Panc1 (cell line): Measurements from ENCODE around the gene PLEKHD1. TPM values are rescaled to one million over a fixed set of nuclear protein-coding genes. Genes with fewer than 3 reads are reported as not detected.
A peak's percentile ranks its signal among the peaks of the same experiment; 100 is the strongest.

ENCODE experiments used
- ATAC-seq: fragments of 200-7000 bp; cut with Tn5 transposase; 2 replicates; pipeline ENCODE4 v1.9.1; 2020; ENCODE audit warnings: mild to moderate bottlenecking, moderate library complexity
- Bru-seq: library from RNA; stranded (reverse); fragments of 400-500 nt; gene quantifications from one replicate; lab custom pipeline; 2021; lab: Mats Ljungman, UMichigan
- BruChase-seq, 2 experiments: library from RNA; stranded (reverse); fragments of 400-500 nt; gene quantifications; one replicate each; lab custom pipeline; 2021; lab: Mats Ljungman, UMichigan
- BruUV-seq: library from RNA; stranded (reverse); fragments of 400-500 nt; replicated peaks from 2 replicates; lab custom pipeline; 2021; lab: Mats Ljungman, UMichigan
- CTCF ChIA-PET: fragments of 300-600 bp; sonication (Branson Sonifier 250); formaldehyde crosslinking; loops from one replicate; lab custom pipeline; 2022; ENCODE audit warnings: antibody characterized with exemption; lab: Charles Lee
- POLR2A ChIA-PET: fragments of 300-600 bp; sonication (Branson Sonifier 250); formaldehyde crosslinking; loops from one replicate; lab custom pipeline; 2022; ENCODE audit warnings: antibody characterized with exemption; lab: Charles Lee
- DNase-seq: peaks from one replicate; pipeline ENCODE4 v3.0.0-alpha.2; 2010; ENCODE audit warnings: low read depth, low spot score
- H3K27ac ChIP-seq: 2 replicates; pipeline ENCODE4 v1.5.1; 2011; ENCODE audit warnings: mild to moderate bottlenecking, low read length, inconsistent platforms
- H3K27me3 ChIP-seq: fragments of 200-500 bp; sonication (Bioruptor generic); 2 replicates; pipeline ENCODE4 v1.6.0; 2014; ENCODE audit warnings: low read length, inconsistent platforms; ENCODE audit not compliant: control insufficient read depth, insufficient read depth
- H3K36me3 ChIP-seq: fragments of 200-500 bp; sonication (Bioruptor generic); 2 replicates; pipeline ENCODE4 v1.5.1; 2014; ENCODE audit warnings: inconsistent platforms, mild to moderate bottlenecking, low read length, moderate library complexity; ENCODE audit not compliant: control insufficient read depth, insufficient read depth
- H3K4me1 ChIP-seq: 2 replicates; pipeline ENCODE4 v1.5.1; 2011; ENCODE audit warnings: inconsistent platforms, mild to moderate bottlenecking, low read length, moderate library complexity; ENCODE audit not compliant: control insufficient read depth, insufficient read depth
- H3K4me3 ChIP-seq, 2 experiments: 2 replicates each; pipeline ENCODE4 v1.5.1; 2011 to 2012; ENCODE audit warnings: low read depth in 2 of 2, low read length in 2 of 2, mild to moderate bottlenecking in 2 of 2, inconsistent platforms in 1 of 2, moderate library complexity in 1 of 2
- H3K9me3 ChIP-seq: fragments of 200-500 bp; sonication (Bioruptor generic); 2 replicates; pipeline ENCODE4 v1.5.1; 2014; ENCODE audit warnings: low read depth, mild to moderate bottlenecking, inconsistent platforms, low read length, moderate library complexity; ENCODE audit not compliant: control insufficient read depth, insufficient read depth
- CTCF ChIP-seq: fragments of 450-650 bp; IDR thresholded peaks from 2 replicates; pipeline ENCODE4 v1.5.1; 2017; ENCODE audit warnings: mild to moderate bottlenecking
- POLR2AphosphoS5 ChIP-seq: IDR thresholded peaks from 2 replicates; pipeline ENCODE4 v1.6.1; 2012; ENCODE audit warnings: mild to moderate bottlenecking, low read depth, low read length, moderate library complexity
- REST ChIP-seq, 2 experiments: IDR thresholded peaks; 2 replicates each; pipeline ENCODE4 v1.6.1; 2011 to 2012; ENCODE audit warnings: low read depth in 2 of 2, control low read depth in 1 of 2, low read length in 1 of 2, mild to moderate bottlenecking in 1 of 2, moderate library complexity in 1 of 2; ENCODE audit not compliant: insufficient read depth in 1 of 2
- SIN3A ChIP-seq: IDR thresholded peaks from 2 replicates; pipeline ENCODE4 v1.6.1; 2012; ENCODE audit warnings: low read depth, mild to moderate bottlenecking, low read length, moderate library complexity, borderline replicate concordance; ENCODE audit not compliant: insufficient read depth
- TCF7L2 ChIP-seq: IDR thresholded peaks from 2 replicates; pipeline ENCODE4 v1.6.1; 2011; ENCODE audit warnings: mild to moderate bottlenecking, low read depth, low read length, inconsistent platforms
- in situ Hi-C: cut with HindIII; loops from 2 replicates; pipeline ENCODE4 v1.10.0; 2016; ENCODE audit warnings: low sequenced_read_pairs, low pct_unique_long_range_greater_than_20kb
- intact Hi-C: fragments of 100-400 bp; cut with micrococcal nuclease; formaldehyde crosslinking; loops from one replicate; pipeline ENCODE4 v1.10.0; 2022; ENCODE audit not compliant: unreplicated experiment
- long read RNA-seq: library from polyadenylated mRNA; unstranded; transcript quantifications from one replicate; pipeline ENCODE4 v2.0.0, GENCODE V29; 2021; ENCODE audit not compliant: unreplicated experiment
- polyA plus RNA-seq: library from polyadenylated mRNA; unstranded; fragments of >200 nt; gene quantifications from one replicate; pipeline ENCODE4 v1.2.1, GENCODE V29; 2012; ENCODE audit warnings: missing spikeins; ENCODE audit not compliant: insufficient read length
- total RNA-seq: library from RNA; stranded (reverse); gene quantifications from one replicate; pipeline ENCODE4 v1.2.1, GENCODE V29; 2021; ENCODE audit not compliant: unreplicated experiment

PLEKHD1 gene
- 0.08 TPM for total RNA-seq
- 0.10 TPM for polyA plus RNA-seq
- percentile 23 among the genes with signal in this experiment for Bru-seq, nascent RNA
- BruChase-seq, experiment 1, labeled RNA remaining after a 2-hour chase = percentile 35 among the genes with signal in this experiment
- percentile 31 among the genes with signal in this experiment for BruChase-seq, experiment 2, labeled RNA remaining after a 6-hour chase
- long read RNA-seq = 0 reads

GRCh38 chr14:69484444-69485314 is at the start of gene PLEKHD1:
Gene PLEKHD1 (plus strand): TSS chr14:69484728. CDS start chr14:69484966, 238 bp downstream.
- ATAC-seq (peak; percentile 55), DNase-seq (no peak)
- peak within 1 kb of the TSS; percentile 36 to 44 for H3K4me3 ChIP-seq
- no peak within 1 kb of the TSS for H3K27ac ChIP-seq
- in situ Hi-C loops = no loop called here
- H3K9me3 ChIP-seq = no peaks in the 10 kb centered on the region
- CTCF ChIA-PET = no interaction called here
- intact Hi-C loops = no loop called here
- H3K4me1 ChIP-seq = no peaks in the 10 kb centered on the region
- TF ChIP-seq REST (IDR thresholded peaks at IDR 0.05; ENCODE audit: insufficient read depth in 1 of 2, low read depth in 2 of 2, low read length in 1 of 2) = no peak
- no peak for TF ChIP-seq CTCF
- no peak for TF ChIP-seq POLR2AphosphoS5
- no peak for TF ChIP-seq SIN3A
- BruUV-seq = no TSS peak
- POLR2A ChIA-PET = no interaction called here
- H3K27me3 ChIP-seq = peaks cover 2% of the 10 kb centered on the region; the same call in 1 of the 2 replicates
- no peaks in the 10 kb centered on the region for H3K36me3 ChIP-seq

- no peak overlapping the region for H3K27ac ChIP-seq
- H3K27me3 ChIP-seq = no peaks in the 10 kb centered on the region
- DNase-seq (no peak), ATAC-seq (no peak)
- no peaks in the 10 kb centered on the region for H3K4me1 ChIP-seq
- H3K36me3 ChIP-seq = no peaks in the 10 kb centered on the region
- CTCF ChIA-PET = no interaction called here
- in situ Hi-C loops (no loop called here), intact Hi-C loops (no loop called here)
- TF ChIP-seq REST (IDR thresholded peaks at IDR 0.05; ENCODE audit: insufficient read depth in 1 of 2, low read depth in 2 of 2, low read length in 1 of 2) (no peak), POLR2AphosphoS5 (no peak), CTCF (no peak), TCF7L2 (no peak), SIN3A (no peak)
- H3K4me3 ChIP-seq = no peak overlapping the region
- no TSS peak for BruUV-seq
- POLR2A ChIA-PET = no interaction called here
- no peaks in the 10 kb centered on the region for H3K9me3 ChIP-seq
Observed at GRCh38 chr14:69439521-69440270, 44.8 kb upstream of the PLEKHD1 start.
